IMR-90 (cell line): ENCODE measurements around the gene MRPL41. TPM values are rescaled to one million over a fixed set of nuclear protein-coding genes. Genes with fewer than 3 reads are reported as not detected.

Experiments used
- ATAC-seq: fragments of 200-7000 bp; cut with Tn5 transposase; 2 replicates; pipeline ENCODE4 v1.9.1; 2020; ENCODE audit warnings: low read depth, mild to moderate bottlenecking, moderate library complexity
- BruUV-seq: library from RNA; stranded (reverse); fragments of 400-500 nt; replicated peaks from 2 replicates; lab custom pipeline; 2021; lab: Mats Ljungman, UMichigan
- CTCF ChIA-PET: fragments of 300-600 bp; formaldehyde crosslinking; extraction: SDS; loops from one replicate; lab custom pipeline; 2021; ENCODE audit warnings: antibody characterized with exemption; lab: Yijun Ruan, JAX
- POLR2A ChIA-PET: fragments of 300-600 bp; sonication (Branson Sonifier 250); formaldehyde crosslinking; loops from one replicate; lab custom pipeline; 2022; ENCODE audit warnings: antibody characterized with exemption; ENCODE audit not compliant: unreplicated experiment; lab: Charles Lee
- DNase-seq: peaks from one replicate; pipeline ENCODE4 v3.0.0; 2013
- H2AFZ ChIP-seq: replicated peaks from 2 replicates; pipeline ENCODE3; 2013; ENCODE audit warnings: low read length, mild to moderate bottlenecking; ENCODE audit not compliant: poor library complexity
- H2AK5ac ChIP-seq: 2 replicates; pipeline ENCODE4 v1.6.1; 2013; ENCODE audit warnings: low read depth, low read length, inconsistent platforms
- H2AK9ac ChIP-seq: replicated peaks from 2 replicates; pipeline ENCODE3; 2013; ENCODE audit warnings: mild to moderate bottlenecking, low read depth, low read length, moderate library complexity; ENCODE audit not compliant: poor library complexity
- H2BK120ac ChIP-seq: 2 replicates; pipeline ENCODE4 v1.6.1; 2013; ENCODE audit warnings: low read depth, low read length, inconsistent platforms
- H2BK15ac ChIP-seq: 3 replicates; pipeline ENCODE4 v1.6.1; 2013; ENCODE audit warnings: low read depth, low read length, inconsistent platforms
- H2BK20ac ChIP-seq: 2 replicates; pipeline ENCODE4 v1.6.1; 2013; ENCODE audit warnings: low read depth, mild to moderate bottlenecking, inconsistent platforms, low read length, moderate library complexity
- H2BK5ac ChIP-seq: 2 replicates; pipeline ENCODE4 v1.6.1; 2013; ENCODE audit warnings: mild to moderate bottlenecking, low read depth, low read length, inconsistent platforms; ENCODE audit not compliant: poor library complexity, severe bottlenecking
- H3K14ac ChIP-seq: replicated peaks from 2 replicates; pipeline ENCODE4 v1.6.1; 2013; ENCODE audit warnings: low read depth, low read length, inconsistent platforms
- H3K18ac ChIP-seq: 2 replicates; pipeline ENCODE4 v1.6.1; 2013; ENCODE audit warnings: low read depth, low read length, control low read depth
- H3K23ac ChIP-seq: 2 replicates; pipeline ENCODE4 v1.6.1; 2013; ENCODE audit warnings: low read depth, low read length, inconsistent platforms
- H3K27ac ChIP-seq: 2 replicates; pipeline ENCODE4 v1.5.1; 2013; ENCODE audit warnings: mild to moderate bottlenecking, control low read depth, low read length; ENCODE audit not compliant: insufficient read depth
- H3K27me3 ChIP-seq: 2 replicates; pipeline ENCODE4 v1.6.1; 2013; ENCODE audit warnings: low read length; ENCODE audit not compliant: control insufficient read depth, insufficient read depth
- H3K36me3 ChIP-seq: 2 replicates; pipeline ENCODE4 v1.6.1; 2013; ENCODE audit warnings: low read length, mixed read lengths; ENCODE audit not compliant: control insufficient read depth, insufficient read depth
- H3K4ac ChIP-seq: 2 replicates; pipeline ENCODE4 v1.6.1; 2013; ENCODE audit warnings: low read depth, low read length, inconsistent platforms
- H3K4me1 ChIP-seq: 2 replicates; pipeline ENCODE4 v1.6.1; 2013; ENCODE audit warnings: low read length, mixed read lengths; ENCODE audit not compliant: control insufficient read depth, insufficient read depth
- H3K4me2 ChIP-seq: 2 replicates; pipeline ENCODE4 v1.6.1; 2013; ENCODE audit warnings: low read depth, mild to moderate bottlenecking, control low read depth, low read length, moderate library complexity
- H3K4me3 ChIP-seq: 2 replicates; pipeline ENCODE4 v1.5.1; 2013; ENCODE audit warnings: low read depth, mild to moderate bottlenecking, control low read depth, low read length, moderate library complexity; ENCODE audit not compliant: insufficient read depth
- H3K56ac ChIP-seq: 2 replicates; pipeline ENCODE4 v1.6.1; 2013; ENCODE audit warnings: low read length, inconsistent platforms; ENCODE audit not compliant: insufficient read depth; ENCODE audit errors: extremely low read depth
- H3K79me1 ChIP-seq, 2 experiments: 2 replicates each; pipeline ENCODE4 v1.6.1; 2013; ENCODE audit warnings: low read length in 2 of 2, inconsistent platforms in 1 of 2, low read depth in 1 of 2
- H3K9ac ChIP-seq: 2 replicates; pipeline ENCODE4 v1.6.1; 2013; ENCODE audit warnings: low read depth, low read length, control low read depth
- H3K9me1 ChIP-seq: 2 replicates; pipeline ENCODE4 v1.6.1; 2013; ENCODE audit warnings: low read length, inconsistent platforms; ENCODE audit not compliant: insufficient read depth
- H3K9me3 ChIP-seq: 2 replicates; pipeline ENCODE4 v1.6.1; 2013; ENCODE audit warnings: low read length; ENCODE audit not compliant: control insufficient read depth, insufficient read depth
- H4K20me1 ChIP-seq: 2 replicates; pipeline ENCODE4 v1.6.1; 2013; ENCODE audit warnings: low read length, inconsistent platforms; ENCODE audit not compliant: insufficient read depth
- H4K5ac ChIP-seq: 2 replicates; pipeline ENCODE4 v1.6.1; 2013; ENCODE audit warnings: mild to moderate bottlenecking, low read depth, low read length, control low read depth
- H4K8ac ChIP-seq, 2 experiments: 2 replicates each; pipeline ENCODE4 v1.6.1; 2013; ENCODE audit warnings: low read depth in 2 of 2, low read length in 2 of 2, control low read depth in 1 of 2, inconsistent platforms in 1 of 2
- H4K91ac ChIP-seq: 2 replicates; pipeline ENCODE4 v1.6.1; 2013; ENCODE audit warnings: low read depth, low read length, inconsistent platforms; ENCODE audit not compliant: insufficient read depth
- BHLHE40 ChIP-seq: fragments of 150-350 bp; IDR thresholded peaks from 2 replicates; pipeline ENCODE4 v1.6.1; 2016; ENCODE audit warnings: mild to moderate bottlenecking, low read depth, low read length
- CEBPB ChIP-seq: IDR thresholded peaks from 2 replicates; pipeline ENCODE4 v1.6.1; 2012; ENCODE audit warnings: low read depth, low read length, improper control_type of control experiment
- CHD1 ChIP-seq: IDR thresholded peaks from 2 replicates; pipeline ENCODE4 v1.6.1; 2012; ENCODE audit warnings: low read depth, low read length, improper control_type of control experiment
- FOS ChIP-seq: fragments of 150-350 bp; IDR thresholded peaks from 2 replicates; pipeline ENCODE4 v1.6.1; 2016; ENCODE audit warnings: low read depth, low read length
- MAZ ChIP-seq: IDR thresholded peaks from 2 replicates; pipeline ENCODE4 v1.6.1; 2012; ENCODE audit warnings: low read depth, mild to moderate bottlenecking, low read length, improper control_type of control experiment, moderate library complexity, borderline replicate concordance
- NFE2L2 ChIP-seq: fragments of 150-350 bp; IDR thresholded peaks from 2 replicates; pipeline ENCODE4 v1.6.1; 2016; ENCODE audit warnings: low read depth, mild to moderate bottlenecking, low read length
- RAD21 ChIP-seq: IDR thresholded peaks from 2 replicates; pipeline ENCODE4 v1.6.1; 2012; ENCODE audit warnings: low read length, improper control_type of control experiment
- RCOR1 ChIP-seq: IDR thresholded peaks from 2 replicates; pipeline ENCODE4 v1.6.1; 2012; ENCODE audit warnings: mild to moderate bottlenecking, low read length, improper control_type of control experiment; ENCODE audit not compliant: insufficient replicate concordance
- RFX5 ChIP-seq: IDR thresholded peaks from 2 replicates; pipeline ENCODE4 v1.8.0; 2012; ENCODE audit warnings: low read depth, mild to moderate bottlenecking, low read length, moderate library complexity
- SMC3 ChIP-seq: fragments of 150-350 bp; IDR thresholded peaks from 2 replicates; pipeline ENCODE4 v1.6.1; 2016; ENCODE audit warnings: low read depth, mild to moderate bottlenecking, antibody characterized with exemption, low read length, moderate library complexity
- USF2 ChIP-seq: fragments of 150-350 bp; IDR thresholded peaks from 2 replicates; pipeline ENCODE4 v1.6.1; 2017; ENCODE audit warnings: mild to moderate bottlenecking, antibody characterized with exemption, low read length, low read depth
- WGBS, 2 experiments: methylation state at CpG; one replicate each; pipeline versions ENCODE4 v1.1.5 to v1.1.7; 2013; ENCODE audit warnings: missing lambda C conversion rate in 2 of 2; ENCODE audit not compliant: insufficient read length in 1 of 2; ENCODE audit errors: extremely low coverage in 2 of 2; 5-methylcytosine and 5-hydroxymethylcytosine counted together
- dilution Hi-C: fragments of 300-500 bp; cut with HindIII; formaldehyde crosslinking; loops from one replicate; pipeline ENCODE4 v1.14.3; 2018; ENCODE audit warnings: low sequenced_read_pairs; ENCODE audit not compliant: unreplicated experiment
- in situ Hi-C: fragments of 300-500 bp; cut with MboI; formaldehyde crosslinking; loops from 3 replicates; pipeline ENCODE4 v1.14.3; 2019; ENCODE audit warnings: low sequenced_read_pairs, inconsistent platforms, mixed read lengths
- intact Hi-C: fragments of 100-400 bp; cut with micrococcal nuclease; formaldehyde crosslinking; loops from 2 replicates; pipeline ENCODE4 v1.10.0; 2022
- polyA plus RNA-seq, 3 experiments: library from polyadenylated mRNA; depleted of rRNA; stranded (reverse); fragments of >200 nt; gene quantifications; 2 replicates each; pipeline ENCODE4 v1.2.3, GENCODE V29; 2012; ENCODE audit warnings: low replicate concordance in 1 of 3
- total RNA-seq: library from RNA; depleted of rRNA; stranded (reverse); fragments of >200 nt; gene quantifications from 2 replicates; pipeline ENCODE4 v1.2.3, GENCODE V29; 2012
- TF ChIP-seq, protein P1 (sequence below): conservative IDR thresholded peaks from 2 replicates; pipeline ENCODE4 v1.5.1; 2012; ENCODE audit warnings: mild to moderate bottlenecking, low read depth, low read length, improper control_type of control experiment

Gene MRPL41
- total and polyA plus RNA-seq, 2 of the 4 experiments (the other 2 are of a cell fraction), result 15.6 to 38.9 TPM

DNA sequence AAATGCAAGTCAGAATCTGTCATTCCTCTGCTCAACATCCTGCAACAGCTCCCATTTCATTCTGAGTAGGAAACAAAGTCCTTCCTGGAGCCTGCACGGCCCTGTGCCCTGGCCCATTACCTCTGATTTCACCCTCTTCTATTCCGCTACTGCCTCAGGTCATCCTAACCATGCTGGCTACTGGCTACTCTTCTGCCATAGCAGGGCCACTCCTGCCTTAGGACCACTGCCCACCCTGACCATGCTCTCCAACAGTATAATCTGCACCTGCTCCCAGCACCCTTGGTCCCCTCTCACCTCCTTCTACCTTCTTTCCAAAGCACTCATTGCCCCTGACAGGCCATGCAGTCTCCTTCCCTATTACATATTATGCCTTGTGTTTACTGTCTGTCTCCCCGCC lies 18.9 kb downstream of the MRPL41 start:
- Histone ChIP-seq H3K4me3 (no peak overlapping the region), H4K5ac (no peak overlapping the region), H3K9me3 (no peaks in the 10 kb centered on the region), H2BK5ac (no peak overlapping the region), H2BK120ac (no peak overlapping the region), H3K27ac (no peak overlapping the region), H2AFZ (no peak overlapping the region), H2BK15ac (no peak overlapping the region), H4K91ac (no peak overlapping the region), H4K8ac (no peak overlapping the region), H3K79me1 (peaks cover 36 to 51% of the 10 kb centered on the region in 2 experiments), H3K9me1 (peaks cover 7% of the 10 kb centered on the region), H3K18ac (no peak overlapping the region), H3K4ac (no peak overlapping the region), H3K14ac (no peak overlapping the region), H3K56ac (no peak overlapping the region), H2BK20ac (no peak overlapping the region), H3K9ac (no peak overlapping the region), H4K20me1 (peaks cover 7% of the 10 kb centered on the region), H3K4me2 (no peak overlapping the region), H3K36me3 (peaks cover 38% of the 10 kb centered on the region), H2AK9ac (no peak overlapping the region), H3K4me1 (no peaks in the 10 kb centered on the region), H3K27me3 (no peaks in the 10 kb centered on the region), H3K23ac (no peak overlapping the region), H2AK5ac (no peak overlapping the region)
- intact Hi-C loops, result no loop called here
- CTCF ChIA-PET, result no interaction called here
- DNase-seq, result no peak
- POLR2A ChIA-PET, result no interaction called here
- TF ChIP-seq RCOR1, result no peak
- TF ChIP-seq CEBPB, result no peak
- no peak for TF ChIP-seq BHLHE40
- TF ChIP-seq NFE2L2, result no peak
- no peak for TF ChIP-seq RFX5
- TF ChIP-seq, protein P1, sequence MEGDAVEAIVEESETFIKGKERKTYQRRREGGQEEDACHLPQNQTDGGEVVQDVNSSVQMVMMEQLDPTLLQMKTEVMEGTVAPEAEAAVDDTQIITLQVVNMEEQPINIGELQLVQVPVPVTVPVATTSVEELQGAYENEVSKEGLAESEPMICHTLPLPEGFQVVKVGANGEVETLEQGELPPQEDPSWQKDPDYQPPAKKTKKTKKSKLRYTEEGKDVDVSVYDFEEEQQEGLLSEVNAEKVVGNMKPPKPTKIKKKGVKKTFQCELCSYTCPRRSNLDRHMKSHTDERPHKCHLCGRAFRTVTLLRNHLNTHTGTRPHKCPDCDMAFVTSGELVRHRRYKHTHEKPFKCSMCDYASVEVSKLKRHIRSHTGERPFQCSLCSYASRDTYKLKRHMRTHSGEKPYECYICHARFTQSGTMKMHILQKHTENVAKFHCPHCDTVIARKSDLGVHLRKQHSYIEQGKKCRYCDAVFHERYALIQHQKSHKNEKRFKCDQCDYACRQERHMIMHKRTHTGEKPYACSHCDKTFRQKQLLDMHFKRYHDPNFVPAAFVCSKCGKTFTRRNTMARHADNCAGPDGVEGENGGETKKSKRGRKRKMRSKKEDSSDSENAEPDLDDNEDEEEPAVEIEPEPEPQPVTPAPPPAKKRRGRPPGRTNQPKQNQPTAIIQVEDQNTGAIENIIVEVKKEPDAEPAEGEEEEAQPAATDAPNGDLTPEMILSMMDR, result no peak
- no peak for TF ChIP-seq MAZ
- TF ChIP-seq SMC3, result no peak
- no peak for TF ChIP-seq USF2
- no peak for TF ChIP-seq CHD1
- no peak for TF ChIP-seq RAD21
- no peak for TF ChIP-seq FOS
- in situ Hi-C loops, result no loop called here
- no peak for ATAC-seq
- BruUV-seq, result no TSS peak
- WGBS, 2 experiments, result 90% methylated on average over 2 of the region's 3 CpGs; no CpG with 5 or more reads in 1 of the 2 experiments
- dilution Hi-C loops, result no loop called here
